OCI-LY1 (cell line): Measurements from ENCODE around the gene SWAP70.

Source experiments
- H2AFZ ChIP-seq: fragments of 200-600 bp; sonication (generic), shearing (Covaris generic); 2 replicates; pipeline ENCODE4 v1.6.0; 2014; ENCODE audit warnings: antibody characterized with exemption, mild to moderate bottlenecking, low read length
- H3F3A ChIP-seq: fragments of 200-600 bp; sonication (generic), shearing (Covaris generic); 2 replicates; pipeline ENCODE4 v1.6.0; 2014; ENCODE audit warnings: mild to moderate bottlenecking, antibody characterized with exemption, low read length, moderate library complexity; ENCODE audit not compliant: insufficient read depth
- H3K27ac ChIP-seq: fragments of 200-600 bp; sonication (generic); 2 replicates; pipeline ENCODE4 v1.5.1; 2014; ENCODE audit warnings: low read length, mixed run types, mild to moderate bottlenecking, low read depth; ENCODE audit not compliant: poor library complexity, severe bottlenecking
- H3K27me3 ChIP-seq: fragments of 200-600 bp; sonication (generic); 2 replicates; pipeline ENCODE4 v1.6.0; 2014; ENCODE audit warnings: antibody characterized with exemption, mild to moderate bottlenecking, low read length, moderate library complexity; ENCODE audit not compliant: insufficient read depth
- H3K36me3 ChIP-seq: fragments of 200-600 bp; sonication (generic); 2 replicates; pipeline ENCODE4 v1.6.1; 2014; ENCODE audit warnings: mild to moderate bottlenecking, antibody characterized with exemption, low read length, moderate library complexity, mixed read lengths; ENCODE audit not compliant: insufficient read depth
- H3K4me1 ChIP-seq: fragments of 200-600 bp; sonication (generic); 2 replicates; pipeline ENCODE4 v1.5.1; 2014; ENCODE audit warnings: mild to moderate bottlenecking, low read length, moderate library complexity; ENCODE audit not compliant: insufficient read depth, severe bottlenecking
- H3K4me2 ChIP-seq: fragments of 200-600 bp; sonication (generic), shearing (Covaris generic); 2 replicates; pipeline ENCODE4 v1.6.1; 2014; ENCODE audit warnings: low read length
- H3K4me3 ChIP-seq: fragments of 200-600 bp; sonication (generic); 2 replicates; pipeline ENCODE4 v1.5.1; 2014; ENCODE audit warnings: low read length, low read depth, mild to moderate bottlenecking, mixed read lengths; ENCODE audit not compliant: poor library complexity, severe bottlenecking
- H3K79me2 ChIP-seq: fragments of 200-600 bp; shearing (Covaris generic); 2 replicates; pipeline ENCODE4 v1.6.1; 2016; ENCODE audit warnings: mixed run types, low read length, mixed read lengths; ENCODE audit not compliant: insufficient read depth
- H3K9ac ChIP-seq: fragments of 200-600 bp; sonication (generic), shearing (Covaris generic); 2 replicates; pipeline ENCODE4 v1.6.1; 2014; ENCODE audit warnings: mild to moderate bottlenecking, low read length, mixed read lengths
- H3K9me2 ChIP-seq: fragments of 200-600 bp; sonication (generic), shearing (Covaris generic); 2 replicates; pipeline ENCODE4 v1.6.1; 2014; ENCODE audit warnings: low read depth, mild to moderate bottlenecking, low read length, mixed read lengths
- H3K9me3 ChIP-seq: fragments of 200-600 bp; shearing (Covaris generic); 2 replicates; pipeline ENCODE4 v1.6.1; 2014; ENCODE audit warnings: low read length, mixed read lengths
- H4K20me1 ChIP-seq: fragments of 200-600 bp; sonication (generic), shearing (Covaris generic); 2 replicates; pipeline ENCODE4 v1.6.0; 2016; ENCODE audit warnings: mild to moderate bottlenecking, low read length; ENCODE audit not compliant: insufficient read depth
- CTCF ChIP-seq: fragments of 200-600 bp; sonication (generic), shearing (Covaris generic); IDR thresholded peaks from 2 replicates; pipeline ENCODE4 v1.5.1; 2017; ENCODE audit warnings: mild to moderate bottlenecking, antibody characterized with exemption, low read length, moderate library complexity, mixed read lengths
- EZH2 ChIP-seq: fragments of 200-600 bp; sonication (generic), shearing (Covaris generic); IDR thresholded peaks from 2 replicates; pipeline ENCODE4 v1.8.0; 2017; ENCODE audit warnings: borderline replicate concordance, mixed run types, mild to moderate bottlenecking, antibody characterized with exemption, low read length, moderate library complexity, mixed read lengths

Gene SWAP70

GRCh38 chr11:9639099-9639498, 24.8 kb upstream of the SWAP70 start:
- Histone ChIP-seq H4K20me1 (no peaks in the 10 kb centered on the region), H3K27me3 (no peaks in the 10 kb centered on the region), H3K9me3 (0 out of 2 replicates have a peak, but pooled peaks cover under 1% of the 10 kb centered on the region), H3K4me2 (no peak overlapping the region), H3K4me3 (no peak overlapping the region), H3F3A (0 out of 2 replicates have a peak, but pooled peaks cover 3% of the 10 kb centered on the region), H3K27ac (peak overlapping the region; percentile 70), H2AFZ (peak overlapping the region; percentile 56; the same call in 1 of the 2 replicates), H3K79me2 (no peaks in the 10 kb centered on the region), H3K36me3 (no peaks in the 10 kb centered on the region), H3K9ac (peak overlapping the region; percentile 18; the same call in 1 of the 2 replicates), H3K4me1 (peaks cover 51% of the 10 kb centered on the region), H3K9me2 (no peaks in the 10 kb centered on the region)
- TF ChIP-seq CTCF (no peak), EZH2 (no peak)

DNA sequence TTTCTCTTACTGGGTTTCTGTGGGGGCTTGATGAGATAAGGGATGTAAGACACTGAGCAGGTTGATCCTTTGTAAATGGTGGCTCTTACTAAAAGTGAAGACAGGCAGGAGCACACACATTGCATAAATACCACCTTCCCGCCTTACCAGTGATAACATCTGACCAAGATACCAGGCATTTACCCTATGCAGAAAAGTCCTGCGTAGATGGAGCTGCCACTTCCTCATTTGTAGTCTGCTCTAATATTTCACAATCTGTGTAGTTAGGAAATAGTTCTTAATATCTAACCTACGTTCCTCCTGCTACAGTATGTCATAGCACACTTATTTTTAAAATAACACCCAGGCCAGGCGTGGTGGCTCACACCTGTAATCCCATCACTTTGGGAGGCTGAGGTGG, 23.9 kb upstream of the SWAP70 start:
- H3K9me3 ChIP-seq, result no peaks in the 10 kb centered on the region
- H3K9me2 ChIP-seq, result no peaks in the 10 kb centered on the region
- H3K27ac ChIP-seq, result peak overlapping the region; percentile 70
- no peaks in the 10 kb centered on the region for H3K79me2 ChIP-seq
- no peaks in the 10 kb centered on the region for H3K36me3 ChIP-seq
- H4K20me1 ChIP-seq, result no peaks in the 10 kb centered on the region
- no peak overlapping the region for H2AFZ ChIP-seq
- H3K4me3 ChIP-seq, result no peak overlapping the region
- H3K4me2 ChIP-seq, result no peak overlapping the region
- H3K9ac ChIP-seq, result no peak overlapping the region; the same call in 1 of the 2 replicates
- no peaks in the 10 kb centered on the region for H3K27me3 ChIP-seq
- peaks cover 60% of the 10 kb centered on the region for H3K4me1 ChIP-seq
- TF ChIP-seq EZH2, result no peak
- no peak for TF ChIP-seq CTCF
- H3F3A ChIP-seq, result 0 out of 2 replicates have a peak, but pooled peaks cover 3% of the 10 kb centered on the region

GRCh38 chr11:9642894-9643293, 21.0 kb upstream of the SWAP70 start:
- Histone ChIP-seq H3K9me3 (peaks cover 1% of the 10 kb centered on the region), H3K9ac (peak overlapping the region; percentile 18; the same call in 1 of the 2 replicates), H3K4me3 (no peak overlapping the region), H3K79me2 (no peaks in the 10 kb centered on the region), H2AFZ (no peak overlapping the region), H3K36me3 (no peaks in the 10 kb centered on the region), H3K27me3 (no peaks in the 10 kb centered on the region), H3K9me2 (no peaks in the 10 kb centered on the region), H4K20me1 (no peaks in the 10 kb centered on the region), H3K4me1 (peaks cover 63% of the 10 kb centered on the region), H3K27ac (peak overlapping the region; percentile 88), H3F3A (0 out of 2 replicates have a peak, but pooled peaks cover 3% of the 10 kb centered on the region), H3K4me2 (0 out of 2 replicates have a peak overlapping the region, but pooled peaks have one; percentile 3)
- TF ChIP-seq CTCF (no peak), EZH2 (no peak)
